Stimulated activated CD8-positive, alpha-beta memory T cell treated with anti-CD3 and anti-CD28 coated beads, Interleukin-4, amount 100 ng/mL, for 48 hours (primary cell): ENCODE data around the gene BICDL2.

Experiments
- DNase-seq: peaks from one replicate; pipeline ENCODE4 v3.0.0-alpha.2; 2020

BICDL2 gene

DNA sequence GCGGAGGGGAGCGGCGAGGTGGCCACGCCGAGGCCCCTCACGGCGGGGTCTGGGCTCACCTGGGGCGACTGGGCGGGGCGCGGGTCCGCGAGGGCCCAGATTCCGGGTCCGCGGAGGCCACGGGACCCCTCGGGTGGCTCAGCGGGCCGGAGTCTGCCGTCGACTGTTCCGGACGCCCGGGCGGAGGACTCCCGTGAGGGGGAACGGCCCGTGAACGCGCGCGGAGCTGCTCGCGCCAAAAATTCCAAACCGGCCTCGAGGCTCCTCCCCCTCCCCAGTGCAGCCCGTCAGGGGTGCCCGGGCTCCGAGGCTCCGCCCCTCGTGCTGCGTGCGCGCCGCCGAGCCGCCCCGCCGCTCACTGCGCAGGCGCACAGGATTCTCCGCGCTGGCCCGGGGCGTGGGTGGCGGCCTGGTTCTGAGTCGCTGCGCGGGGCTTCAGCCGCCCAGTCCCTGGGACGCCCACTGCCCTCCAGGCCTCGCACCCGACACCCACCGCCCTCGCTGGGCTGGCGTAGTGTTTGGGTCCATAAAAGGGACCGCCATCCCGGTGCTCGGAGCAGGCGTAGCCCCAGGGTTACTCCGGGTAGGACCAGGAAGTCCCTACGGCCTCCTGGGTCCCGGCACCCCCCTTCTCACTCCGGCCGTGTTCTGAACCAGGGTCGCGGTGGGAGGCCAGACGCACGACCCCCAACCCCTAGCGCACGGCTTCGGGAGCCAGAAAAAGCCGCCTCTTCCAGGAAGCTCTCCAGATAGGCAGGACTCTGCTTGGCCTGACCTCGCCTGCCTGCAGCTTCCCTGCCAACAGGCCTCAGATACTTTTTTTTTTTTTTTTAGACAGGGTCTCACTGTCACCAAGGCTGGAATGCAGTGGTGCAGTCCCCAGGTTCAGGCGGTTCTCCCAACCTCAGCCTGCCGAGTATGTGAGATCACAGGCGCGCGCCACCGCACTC, 56.2 kb downstream of the BICDL2 start, which contains the start of gene PKMYT1:
Gene PKMYT1 (minus strand): TSS at position 220 of the 950 bp plus-strand sequence. CDS start 789 bp downstream, outside the sequence.
- peak; percentile 97 for DNase-seq

DNA sequence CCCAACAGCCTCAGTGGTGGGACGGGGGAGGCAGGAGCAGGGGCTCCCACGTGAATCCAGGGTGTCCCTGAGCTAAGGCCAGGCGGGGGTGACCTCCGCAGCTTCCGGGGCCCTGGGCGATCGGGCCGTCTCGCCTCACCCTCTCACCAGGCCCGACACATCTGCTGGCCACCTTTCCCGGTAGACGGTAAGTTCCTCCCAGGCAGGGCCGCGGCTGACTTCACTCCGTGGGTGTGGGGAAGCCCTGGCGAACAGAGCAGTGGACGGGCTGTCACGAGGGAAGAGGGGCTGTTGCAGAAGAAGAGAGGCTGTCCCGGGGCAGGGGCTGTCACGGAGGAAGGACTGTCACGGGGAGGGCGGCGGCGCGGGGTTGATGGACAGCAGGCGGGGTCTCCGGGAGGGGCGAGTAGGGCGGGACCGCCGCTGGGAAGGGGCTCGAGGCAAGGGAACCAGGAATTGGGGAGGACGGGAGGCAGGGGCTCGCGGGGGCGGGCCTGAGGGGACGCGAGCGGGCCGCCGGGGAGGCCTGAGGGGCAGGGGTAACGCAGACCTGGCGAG, 57.0 kb downstream of the BICDL2 start:
- peak; percentile 62 for DNase-seq
